Stimulated activated CD8-positive, alpha-beta memory T cell treated with anti-CD3 and anti-CD28 coated beads, Interleukin-2, amount 100 ng/mL, for 48 hours (primary cell): Measurements from ENCODE around the gene SERPINE2.

Experiments
- DNase-seq, 2 donors: peaks; one replicate each; pipeline ENCODE4 v3.0.0-alpha.2; 2020; ENCODE audit warnings: low read depth in 2 of 2

The SERPINE2 gene

DNA sequence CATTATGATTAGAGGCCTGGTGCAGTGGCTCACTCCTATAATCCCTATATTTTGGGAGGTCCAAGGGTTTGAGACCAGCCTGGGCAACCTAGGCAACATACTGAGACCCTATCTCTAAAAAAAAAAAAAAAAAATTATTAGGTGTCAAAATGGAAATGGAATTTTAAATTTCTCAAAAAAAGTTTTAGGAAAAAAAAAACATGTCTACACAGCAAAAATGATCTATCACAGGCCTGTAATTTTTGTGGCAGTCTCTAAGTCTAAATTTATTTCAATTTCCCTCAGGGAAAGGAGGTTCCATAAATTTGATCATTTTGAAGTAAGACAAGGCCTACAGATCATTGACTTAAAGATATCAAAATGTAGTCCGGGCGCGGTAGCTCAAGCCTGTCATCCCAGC is 65.5 kb downstream of the SERPINE2 start:
- DNase-seq, result no peak

DNA sequence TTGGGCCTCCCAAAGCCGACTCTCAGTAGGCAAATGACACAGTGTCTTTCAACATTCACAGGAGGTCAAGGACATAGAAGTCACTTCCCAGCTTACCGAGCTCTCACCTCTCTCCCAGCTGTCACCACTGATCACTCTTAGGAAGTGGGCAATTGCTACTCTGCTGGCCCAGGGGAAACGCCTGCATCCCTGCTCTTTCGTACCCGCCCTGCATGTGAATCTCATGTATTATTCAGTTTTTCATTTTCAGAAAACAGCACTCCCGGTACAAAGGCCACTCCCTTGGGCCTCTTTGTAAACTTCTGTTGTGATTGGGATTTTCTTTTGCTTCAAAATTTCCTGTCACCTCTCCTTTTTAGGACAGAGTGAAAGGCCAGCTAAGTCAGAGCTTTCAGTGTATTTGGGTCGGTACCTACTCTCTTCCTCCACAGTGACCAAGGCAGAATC is 66.4 kb downstream of the SERPINE2 start:
- DNase-seq, result no peak

DNA sequence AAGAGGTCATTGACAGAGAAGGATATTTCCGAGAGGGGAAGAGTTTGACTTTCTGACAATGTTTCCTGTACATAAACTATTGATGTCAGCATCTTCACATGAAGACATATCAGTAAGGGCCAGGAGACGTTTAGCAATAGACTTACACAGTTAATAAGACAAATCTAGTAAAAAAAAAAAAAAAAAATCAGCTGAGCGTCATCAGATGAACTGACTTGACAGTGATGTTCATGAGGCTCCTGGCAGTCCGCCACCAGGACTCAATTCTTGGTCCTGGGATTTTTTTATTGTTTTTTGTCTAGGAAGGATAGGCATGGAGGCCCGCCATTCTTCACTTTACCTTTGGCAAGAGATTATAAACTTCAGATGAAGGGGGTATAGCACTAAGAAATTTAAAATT is 67.4 kb downstream of the SERPINE2 start:
- no peak for DNase-seq

DNA sequence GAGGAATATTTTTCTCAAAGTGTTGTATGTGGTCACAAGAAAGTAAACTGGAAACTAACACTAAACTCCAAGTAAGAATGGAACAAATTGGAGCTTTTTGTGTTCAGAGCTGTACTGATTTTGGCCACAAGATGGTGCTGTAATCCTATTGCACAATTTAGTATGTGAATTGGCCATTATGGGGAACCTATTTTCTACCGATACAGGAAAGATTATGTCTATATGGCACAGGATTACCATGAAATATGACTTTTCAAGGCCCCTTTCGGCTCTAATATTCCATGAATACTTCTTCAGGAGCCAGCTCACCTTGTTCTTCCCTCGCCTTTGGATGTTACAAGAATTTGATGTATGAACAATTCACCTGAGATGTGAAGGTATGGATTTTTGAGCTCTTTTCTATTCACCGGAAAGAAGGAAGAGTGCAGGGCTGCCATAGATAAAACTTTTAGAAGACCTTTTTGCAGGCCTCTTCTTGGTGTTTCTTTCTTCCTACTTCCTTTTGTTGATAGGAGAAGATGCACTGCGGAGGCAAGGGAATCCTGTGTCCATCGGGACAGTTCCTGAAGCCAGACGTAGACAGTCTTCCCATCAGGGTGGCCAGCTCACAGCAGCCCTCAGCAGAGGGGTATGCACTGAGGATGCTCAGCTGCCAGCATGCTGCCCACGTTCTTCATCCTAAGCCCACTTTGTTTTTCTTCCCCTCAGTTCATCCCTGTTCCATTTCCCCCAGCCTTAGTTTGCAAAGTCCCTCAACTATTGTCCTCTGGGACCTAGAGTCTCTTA is 68.5 kb downstream of the SERPINE2 start:
- peak in 1 of 2 donors; percentile 17 for DNase-seq

DNA sequence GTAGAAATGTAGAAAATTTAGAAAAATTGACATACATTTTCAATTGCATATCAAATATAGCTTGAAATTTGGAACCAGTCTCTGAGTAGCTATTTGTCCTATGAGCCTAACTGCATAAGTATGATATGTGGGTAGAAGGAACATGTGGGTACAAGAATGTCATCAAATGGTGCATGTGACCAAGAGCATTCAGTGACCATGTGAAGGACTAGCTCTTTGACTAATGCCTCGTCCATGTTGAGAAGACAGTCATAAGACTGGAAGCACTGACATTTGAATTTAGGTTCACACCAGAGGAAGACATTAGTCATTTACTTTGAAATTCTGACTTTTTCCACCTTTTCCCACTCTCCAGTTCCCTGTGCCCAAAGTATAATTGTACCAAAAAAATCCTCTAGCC is 69.2 kb downstream of the SERPINE2 start:
- DNase-seq, result no peak

DNA sequence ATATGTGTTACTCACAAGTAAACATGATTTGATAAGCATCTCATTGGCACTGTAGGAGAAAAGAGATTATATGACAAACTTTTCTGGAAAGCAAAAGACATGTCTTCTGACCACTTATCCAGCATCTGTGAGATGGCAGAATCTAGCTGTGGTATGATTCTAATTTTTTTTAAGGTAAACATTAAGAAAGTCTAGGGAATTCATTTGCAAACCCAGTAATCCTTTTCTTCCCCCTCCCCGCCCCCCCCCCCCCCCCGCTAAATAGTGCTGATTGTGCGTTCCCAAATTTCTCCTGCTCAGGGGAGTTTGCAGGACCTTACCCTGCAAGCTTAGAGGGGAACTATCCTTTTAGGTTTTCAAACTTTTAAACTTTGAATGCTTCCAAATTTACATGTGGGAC is 69.8 kb downstream of the SERPINE2 start:
- DNase-seq, result no peak

DNA sequence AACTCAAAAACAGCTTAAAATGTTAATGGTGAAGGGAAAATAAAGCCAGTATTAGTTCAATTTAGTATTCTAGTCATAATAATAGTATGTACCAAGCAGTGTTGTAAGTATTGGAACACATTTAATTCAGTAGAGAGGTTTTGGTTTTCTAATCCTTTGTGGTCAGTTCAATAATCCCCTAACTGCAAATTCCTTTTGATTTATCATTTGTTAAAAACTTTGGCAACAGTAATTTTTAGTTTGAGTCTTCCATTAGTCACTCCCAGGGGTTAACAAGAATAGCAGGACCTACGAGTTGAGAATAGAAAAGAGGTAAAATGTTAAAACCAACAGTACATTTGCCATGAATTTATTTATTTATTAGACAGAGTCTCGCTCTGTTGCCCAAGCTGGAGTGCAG is 71.1 kb downstream of the SERPINE2 start:
- DNase-seq, result no peak

DNA sequence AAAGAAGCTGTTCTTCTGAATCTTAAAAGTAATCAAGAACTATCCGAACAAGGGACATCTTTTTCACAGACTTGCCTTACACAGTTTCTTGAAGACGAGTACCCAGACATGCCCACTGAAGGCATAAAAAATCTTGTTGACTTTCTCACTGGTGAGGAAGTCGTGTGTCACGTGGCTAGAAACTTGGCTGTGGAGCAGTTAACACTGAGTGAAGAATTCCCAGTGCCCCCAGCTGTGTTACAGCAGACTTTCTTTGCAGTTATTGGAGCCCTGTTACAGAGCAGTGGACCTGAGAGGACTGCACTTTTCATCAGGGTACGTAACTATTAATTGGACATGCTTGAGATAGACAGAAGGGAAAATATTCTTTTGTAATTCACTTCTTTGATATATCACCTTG is 79.4 kb downstream of the SERPINE2 start:
- DNase-seq, result no peak

DNA sequence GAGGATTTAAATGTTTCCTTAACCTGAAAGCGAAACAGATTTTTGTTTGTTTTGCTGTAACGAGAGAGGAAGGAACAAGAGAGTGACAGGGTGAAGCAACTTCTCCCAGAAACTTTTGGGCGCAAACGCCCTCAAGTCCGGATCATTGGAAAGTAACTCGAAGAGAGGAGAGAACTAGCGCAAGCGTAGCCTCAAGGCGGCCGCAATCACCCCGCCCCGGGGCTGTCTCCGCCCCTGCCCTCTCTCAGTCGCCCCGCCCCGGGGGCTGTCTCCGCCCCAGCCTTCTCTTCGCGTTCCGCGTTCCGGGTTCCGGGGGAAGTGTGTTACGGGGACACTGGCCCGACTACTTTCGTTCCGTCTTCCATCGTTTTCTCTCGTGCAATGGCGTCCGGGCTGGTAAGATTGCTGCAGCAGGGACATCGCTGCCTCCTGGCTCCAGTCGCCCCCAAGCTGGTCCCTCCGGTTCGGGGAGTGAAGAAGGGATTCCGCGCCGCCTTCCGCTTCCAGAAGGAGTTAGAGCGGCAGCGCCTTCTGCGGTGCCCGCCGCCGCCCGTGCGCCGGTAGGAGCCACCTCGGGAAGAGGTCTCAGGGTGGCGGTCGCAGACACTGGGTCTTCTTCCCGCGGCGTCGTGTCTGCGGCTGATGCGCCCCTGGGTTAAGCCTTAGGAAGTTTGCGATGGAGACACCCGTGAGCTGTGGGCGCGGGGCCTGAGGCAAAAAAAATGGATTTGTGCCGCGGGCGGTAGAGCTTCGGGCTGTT is 81.8 kb downstream of the SERPINE2 start, which contains the start of gene MRPL44:
TSS of gene MRPL44 (plus strand) at position 372 of the 760 bp plus-strand sequence. CDS start at position 382, 10 bp downstream.
- peak; percentile 94 for DNase-seq

DNA sequence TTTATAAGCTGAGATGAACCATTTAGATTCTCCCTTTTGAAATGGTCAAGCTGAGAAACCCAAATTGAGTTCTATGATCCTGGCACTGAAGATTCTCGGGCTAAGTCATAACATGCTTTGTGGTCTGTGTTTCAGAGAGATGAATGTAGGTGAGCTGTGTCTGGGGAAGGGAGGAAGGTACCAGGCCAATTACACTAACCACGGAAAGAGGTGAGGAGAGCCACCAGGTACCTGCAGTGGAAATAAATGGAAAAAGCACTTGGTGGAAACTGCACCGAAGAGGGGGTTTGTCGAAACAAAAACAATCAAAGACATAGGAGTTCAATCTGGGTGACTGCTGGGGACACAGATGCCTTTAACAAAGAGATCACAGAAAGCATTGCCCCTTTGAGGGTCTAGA is 82.8 kb downstream of the SERPINE2 start:
- DNase-seq, result no peak

DNA sequence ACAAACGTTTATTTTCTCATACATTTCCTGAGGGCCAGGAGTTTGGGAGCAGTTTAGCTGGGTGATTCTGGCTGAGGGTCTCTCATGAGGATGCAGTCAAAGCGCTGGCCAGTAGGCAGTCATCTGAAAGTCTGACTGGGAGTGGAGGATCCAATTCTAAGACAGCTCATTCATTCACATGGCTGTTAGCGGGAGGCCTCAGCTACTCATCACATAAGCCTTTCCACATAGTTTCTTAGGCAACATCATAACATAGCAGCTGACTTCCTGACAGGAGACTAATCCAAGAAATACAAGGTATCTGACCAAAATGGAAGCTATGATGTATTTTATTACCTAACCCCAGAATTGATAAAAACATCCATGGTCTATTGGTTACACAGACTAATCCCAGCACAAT is 84.7 kb downstream of the SERPINE2 start:
- no peak for DNase-seq

DNA sequence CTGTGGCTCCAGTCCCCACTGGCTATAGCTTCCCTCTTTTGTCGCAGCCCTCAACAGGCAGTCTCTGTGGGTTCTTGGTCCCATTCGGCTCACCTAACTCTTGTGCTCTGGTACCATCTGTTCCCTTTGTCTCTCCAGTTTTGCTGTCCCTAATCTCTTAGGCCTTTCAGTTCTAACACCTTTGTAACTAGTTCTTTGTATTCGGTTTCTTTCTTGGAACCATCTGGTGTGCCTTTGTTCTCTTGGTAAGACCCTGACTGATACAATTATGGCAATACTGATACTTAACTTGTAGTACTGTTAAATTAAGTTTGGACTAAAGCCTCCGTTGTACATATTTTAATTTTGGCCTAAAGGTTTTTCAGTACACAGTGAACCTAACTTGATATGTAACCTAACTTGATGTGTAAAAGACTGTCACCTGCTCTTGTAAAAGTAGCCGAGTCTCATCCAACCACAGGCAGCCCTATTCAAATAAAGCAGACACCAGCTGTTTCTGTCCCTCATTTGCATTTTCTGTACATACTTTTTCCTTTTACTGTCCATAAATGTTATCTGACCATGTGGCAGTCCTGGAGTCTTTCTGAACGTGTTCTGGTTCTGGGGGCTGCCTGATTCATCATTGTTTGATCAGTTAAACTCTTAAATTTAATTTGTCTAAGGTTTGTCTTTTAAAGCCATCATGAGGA is 86.7 kb downstream of the SERPINE2 start:
- DNase-seq, result no peak

DNA sequence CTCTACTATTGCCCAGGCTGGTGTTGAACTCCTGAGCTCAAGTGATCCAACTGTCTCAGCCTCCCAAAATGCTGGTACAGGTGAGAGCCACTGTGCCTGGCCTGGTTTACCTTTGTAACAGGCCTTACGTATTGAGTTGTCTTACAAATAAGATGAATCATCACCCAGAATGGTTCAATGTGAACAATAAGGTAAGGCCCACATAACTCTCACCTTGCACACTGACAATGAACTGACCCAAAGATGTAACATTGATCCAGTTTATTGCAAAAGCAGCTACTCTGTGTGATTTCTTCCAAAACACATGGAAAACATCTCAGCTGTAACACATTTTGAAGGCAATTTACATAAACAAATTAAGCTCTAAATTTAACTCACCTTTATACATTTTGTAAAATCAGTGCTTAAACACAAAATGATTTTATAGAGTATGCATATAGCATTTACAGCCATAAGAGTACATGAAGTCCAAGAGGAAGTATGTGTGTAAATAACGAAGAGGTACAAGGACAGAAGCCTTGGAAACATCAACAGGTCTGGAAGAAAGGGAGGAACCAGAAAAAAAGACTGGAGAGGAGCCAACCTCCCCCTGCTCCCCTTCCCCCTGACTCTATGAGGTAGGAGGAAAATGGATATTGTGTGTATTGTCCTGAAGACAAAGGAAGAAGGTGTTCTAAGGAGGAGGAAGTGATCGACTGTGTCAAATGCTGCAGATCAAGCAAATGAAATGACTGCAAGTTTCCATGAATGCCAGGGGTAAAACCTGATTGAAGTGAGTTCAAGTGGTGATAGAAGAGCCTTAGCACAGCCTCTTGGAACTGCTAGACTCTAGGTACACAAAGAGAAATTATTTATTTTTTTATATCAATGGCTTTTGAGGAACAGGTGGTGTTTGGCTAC is 88.4 kb downstream of the SERPINE2 start:
- DNase-seq, result no peak

DNA sequence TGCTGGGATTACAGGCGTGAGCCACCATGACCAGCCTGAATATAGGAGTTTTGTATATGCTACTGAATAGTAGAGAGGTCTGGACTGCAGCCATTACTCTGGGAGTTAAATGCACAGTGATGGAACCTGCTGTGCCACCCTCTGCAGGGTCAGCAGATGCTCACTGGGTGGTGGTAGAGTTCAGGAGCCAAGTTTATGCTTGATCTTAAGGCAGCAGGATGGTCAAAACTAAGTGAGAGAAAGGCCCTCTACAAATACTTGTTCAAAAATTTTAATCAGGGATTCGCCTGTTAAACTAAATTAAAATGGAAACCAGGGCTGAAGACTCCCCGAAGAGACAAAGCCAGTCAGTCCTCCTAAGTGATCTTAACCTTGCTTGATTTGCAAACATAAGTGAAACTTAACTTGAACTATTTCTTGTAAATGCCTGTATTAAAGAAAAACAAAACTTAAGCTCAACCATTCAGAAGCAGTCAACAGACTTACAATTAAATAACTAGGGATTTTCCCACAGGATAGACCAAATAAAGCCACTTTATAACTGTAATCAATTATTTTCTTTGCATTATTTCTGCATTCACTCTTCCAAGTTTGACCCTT is 89.7 kb downstream of the SERPINE2 start:
- DNase-seq, result no peak

DNA sequence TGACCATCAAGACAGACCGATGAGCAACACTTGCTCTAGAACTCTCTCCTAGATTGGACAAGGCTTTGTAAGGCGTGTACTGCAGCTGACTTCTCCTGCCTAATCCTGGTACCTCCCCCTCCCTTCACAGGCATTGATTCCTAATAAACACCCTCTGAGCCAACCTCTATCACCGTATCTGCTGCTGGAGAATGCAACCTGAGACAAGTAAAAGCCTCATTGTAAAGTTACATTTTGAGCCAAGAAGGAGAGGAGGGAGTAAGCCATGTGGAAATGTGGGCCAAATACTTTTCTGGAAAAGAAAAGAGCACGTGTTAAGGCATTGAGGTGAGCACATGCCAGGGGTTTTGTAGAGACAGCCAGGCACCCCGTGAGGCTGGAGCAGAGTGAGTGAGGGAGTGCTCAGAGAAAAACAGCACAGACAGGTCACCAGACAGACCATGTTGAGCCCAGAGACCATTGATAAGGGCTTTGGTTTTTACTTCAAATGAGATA is 91.3 kb downstream of the SERPINE2 start:
- no peak for DNase-seq

DNA sequence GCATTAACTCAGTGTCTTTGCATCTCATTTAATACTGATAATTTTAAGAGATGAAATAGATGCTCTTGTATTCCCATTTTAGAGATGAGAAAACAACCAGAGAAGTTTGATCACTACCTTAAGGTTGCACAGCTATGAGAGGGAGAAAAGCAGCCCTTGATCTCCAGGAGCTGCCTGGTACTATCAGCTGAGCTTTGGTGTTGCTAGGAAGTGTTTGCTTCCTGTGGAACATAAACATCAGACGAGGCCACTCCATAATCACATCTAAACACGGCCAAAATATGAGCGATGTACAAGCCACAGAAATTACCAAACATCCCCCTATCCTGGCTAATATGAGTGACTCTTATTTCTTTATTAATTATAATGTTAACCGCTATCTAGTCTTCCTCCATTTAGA is 93.3 kb downstream of the SERPINE2 start:
- DNase-seq, result no peak

DNA sequence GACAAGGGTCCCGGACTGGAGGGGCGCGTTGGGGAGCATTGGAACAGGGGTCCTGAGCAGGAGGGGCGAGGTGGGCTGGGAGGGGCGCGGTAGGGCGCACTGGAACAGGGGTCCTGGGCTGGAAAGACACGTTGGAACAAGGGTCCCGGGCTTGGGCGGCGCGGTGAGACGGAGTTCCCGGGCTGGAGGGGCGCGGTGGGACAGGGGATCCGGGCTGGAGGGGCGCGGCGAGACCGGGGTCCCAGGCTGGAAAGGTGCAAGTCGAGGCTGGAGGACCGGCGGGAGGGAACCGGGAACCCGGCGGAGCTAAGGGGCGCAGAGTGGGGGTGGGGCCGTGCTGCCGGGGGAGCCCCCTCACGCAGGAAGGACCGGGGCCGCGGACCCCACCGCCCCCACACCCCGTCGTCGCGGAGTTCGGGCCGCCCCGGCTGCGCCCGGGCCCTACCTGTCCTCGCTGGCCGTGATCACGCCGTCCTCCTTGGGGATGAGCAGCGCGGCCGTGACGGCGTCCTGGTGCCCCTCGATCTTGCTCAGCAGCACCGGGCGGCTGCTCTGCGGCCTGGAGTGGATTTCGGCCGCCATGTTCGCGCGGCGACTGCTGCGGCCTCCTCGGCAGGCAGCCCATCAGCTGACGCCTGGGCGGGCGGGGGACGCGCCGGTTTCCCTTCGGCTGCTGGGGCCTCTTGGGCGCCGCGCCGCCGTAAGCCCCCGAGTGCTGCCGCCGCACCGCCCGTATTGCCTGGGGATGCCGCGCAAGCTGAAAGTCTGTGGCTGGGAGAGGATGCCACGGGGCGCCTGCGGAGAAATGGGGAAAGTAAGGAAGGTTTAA is 94.2 kb downstream of the SERPINE2 start, which contains the start of gene WDFY1:
TSS of gene WDFY1 (minus strand) at position 633 of the 829 bp plus-strand sequence. CDS start at position 582, 51 bp downstream.
- peak; percentile 75 for DNase-seq

DNA sequence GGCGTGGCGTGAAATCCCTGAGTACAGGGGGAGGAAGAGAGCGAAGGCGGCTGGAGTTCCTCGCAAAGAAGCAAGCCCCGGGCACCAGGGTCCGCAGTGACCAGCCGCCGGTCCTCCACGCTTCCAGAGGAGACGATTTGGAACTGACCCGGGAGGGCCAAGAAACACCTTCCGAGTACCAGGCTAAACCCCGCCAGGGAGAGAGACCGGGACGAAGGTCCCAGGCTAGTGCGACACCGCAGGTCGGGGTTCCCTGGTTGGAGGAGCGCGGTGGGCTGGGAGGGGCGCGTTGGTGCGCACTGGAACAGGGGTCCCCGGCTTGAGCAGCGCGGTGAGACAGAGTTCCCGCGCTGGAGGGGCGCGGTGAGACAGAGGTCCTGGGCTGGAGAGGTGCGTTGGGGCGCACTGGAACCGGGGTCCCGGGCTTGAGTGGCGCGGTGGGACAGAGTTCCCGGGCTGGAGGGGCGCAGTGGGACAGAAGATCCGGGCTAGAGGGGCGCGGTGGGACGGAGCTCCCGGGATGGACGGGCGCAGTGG is 94.9 kb downstream of the SERPINE2 start:
- no peak for DNase-seq

DNA sequence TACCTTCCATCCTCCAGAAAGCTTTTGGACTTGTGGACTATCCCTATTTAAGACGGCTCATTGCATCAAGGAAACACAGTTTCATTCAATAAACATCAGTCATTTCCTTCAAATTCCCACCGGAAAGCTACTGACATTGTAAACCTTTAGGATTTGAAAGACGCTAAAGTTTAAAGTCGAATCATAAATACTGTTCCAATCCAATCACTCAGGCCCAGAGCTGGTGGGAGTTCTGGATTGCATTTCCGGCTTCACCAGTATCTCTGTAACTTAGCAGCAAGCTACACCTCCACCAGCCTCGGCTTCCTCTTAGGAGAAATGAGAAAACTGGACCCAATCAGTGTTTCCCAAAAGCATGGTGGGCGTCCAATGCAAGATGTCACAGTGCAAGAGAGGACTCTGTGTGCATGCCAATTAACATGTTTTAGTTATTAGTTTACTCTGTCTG is 95.5 kb downstream of the SERPINE2 start:
- no peak for DNase-seq
